GM19099 (cell line): ENCODE results near the gene PANK3.

Experiments
- POLR2A ChIP-seq: IDR thresholded peaks from 3 replicates; pipeline ENCODE4 v1.6.1; 2011; ENCODE audit warnings: low read depth; ENCODE audit not compliant: insufficient read length; ENCODE audit errors: extremely low read depth

PANK3 gene

DNA sequence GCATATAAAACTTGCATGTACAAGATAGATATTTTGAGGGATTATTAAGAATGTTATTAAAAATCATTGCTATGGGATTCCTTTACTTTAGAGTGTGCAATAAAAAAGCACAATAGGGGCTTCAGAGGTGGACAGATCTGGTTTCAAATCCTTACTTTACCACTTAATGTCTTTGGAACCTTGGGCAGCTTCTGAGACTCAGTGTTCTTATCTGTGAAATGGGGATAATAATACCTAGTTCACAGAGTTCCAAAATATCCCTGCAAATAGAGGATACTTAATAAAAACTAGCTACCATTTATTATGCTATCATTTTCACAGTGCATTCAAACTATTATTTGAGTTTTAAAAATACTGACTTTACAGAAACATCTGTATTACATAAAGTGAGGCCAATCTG lies 23.3 kb upstream of the PANK3 start:
- TF ChIP-seq POLR2A, result no peak

DNA sequence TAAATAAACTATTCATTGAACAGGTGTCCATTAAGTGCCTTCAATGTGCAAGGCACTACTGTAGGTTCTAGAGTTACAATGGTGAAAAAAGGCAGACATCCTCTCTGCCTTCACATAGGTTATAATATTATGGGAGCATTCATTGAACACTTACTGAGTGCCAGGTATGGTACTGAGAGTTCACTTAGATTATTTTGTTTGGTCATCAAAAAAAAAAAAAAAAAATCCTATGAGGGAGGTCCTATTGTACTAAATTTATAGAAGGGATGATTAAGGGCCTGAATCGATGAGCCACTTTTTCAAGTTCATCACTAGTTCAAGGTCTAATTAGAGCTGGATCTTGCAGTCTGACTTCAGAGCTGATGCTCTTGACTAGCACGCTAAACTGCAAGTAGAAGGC lies 22.8 kb upstream of the PANK3 start:
- TF ChIP-seq POLR2A, result no peak

GRCh38 chr5:168600409-168600808 lies 21.2 kb upstream of the PANK3 start:
- TF ChIP-seq POLR2A, result no peak

- TF ChIP-seq POLR2A, result no peak
These were observed 20.7 kb upstream of the PANK3 start for GRCh38 chr5:168599826-168600225.

DNA sequence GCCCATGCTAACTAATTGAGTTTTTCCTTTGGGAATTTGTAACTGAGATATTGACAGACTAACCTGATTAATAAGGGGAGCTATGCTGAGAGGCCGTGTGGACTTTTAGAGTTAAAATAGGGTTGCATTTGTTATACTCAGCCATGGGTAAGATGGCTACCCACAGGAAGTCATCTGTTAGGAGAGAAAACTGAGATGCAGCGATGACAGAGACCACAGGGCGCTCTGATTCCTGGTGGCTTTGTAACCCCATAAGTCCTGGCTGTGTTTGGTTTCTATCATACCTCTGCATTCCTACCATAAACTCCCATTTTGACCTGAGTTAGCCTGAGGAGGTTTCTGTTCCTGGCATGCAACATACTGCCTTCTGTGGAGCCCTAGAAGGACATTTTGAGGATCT lies 19.5 kb upstream of the PANK3 start:
- no peak for TF ChIP-seq POLR2A

DNA sequence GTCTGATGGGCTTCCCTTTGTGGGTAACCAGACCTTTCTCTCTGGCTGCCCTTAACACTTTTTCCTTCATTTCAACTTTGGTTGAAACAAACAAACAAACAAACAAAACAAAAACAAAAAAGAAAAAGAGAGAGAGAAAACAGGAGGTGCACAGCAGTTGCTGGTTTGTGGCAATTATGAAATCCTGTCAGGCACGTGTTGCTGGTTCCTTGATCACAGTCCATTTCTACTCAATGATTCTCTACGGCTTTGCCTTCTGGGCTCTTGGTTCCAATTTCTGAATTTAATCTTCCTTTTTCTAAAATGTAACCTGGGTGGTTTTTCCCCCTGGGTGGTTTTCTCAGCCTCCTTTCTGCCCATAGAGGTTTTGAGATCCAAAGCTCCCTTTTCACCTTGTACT lies 17.8 kb upstream of the PANK3 start:
- TF ChIP-seq POLR2A, result no peak

DNA sequence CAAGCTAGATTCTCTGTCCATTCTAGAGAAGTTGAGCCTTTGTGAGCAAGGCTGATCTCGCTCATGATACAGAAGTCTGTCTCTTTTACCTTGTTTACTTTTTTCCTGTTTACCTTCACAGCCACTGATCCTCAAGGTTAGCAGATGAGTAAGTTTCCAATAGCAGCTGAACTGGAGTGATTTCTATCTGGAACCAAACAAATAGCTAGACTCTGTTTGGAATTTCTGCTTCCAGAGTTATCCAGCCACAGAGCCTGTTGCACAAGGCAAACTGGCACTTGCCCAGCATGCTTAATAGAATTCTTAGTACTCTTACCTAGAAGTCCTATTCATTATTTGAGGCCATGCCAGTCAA lies 12.8 kb upstream of the PANK3 start:
- TF ChIP-seq POLR2A, result no peak

DNA sequence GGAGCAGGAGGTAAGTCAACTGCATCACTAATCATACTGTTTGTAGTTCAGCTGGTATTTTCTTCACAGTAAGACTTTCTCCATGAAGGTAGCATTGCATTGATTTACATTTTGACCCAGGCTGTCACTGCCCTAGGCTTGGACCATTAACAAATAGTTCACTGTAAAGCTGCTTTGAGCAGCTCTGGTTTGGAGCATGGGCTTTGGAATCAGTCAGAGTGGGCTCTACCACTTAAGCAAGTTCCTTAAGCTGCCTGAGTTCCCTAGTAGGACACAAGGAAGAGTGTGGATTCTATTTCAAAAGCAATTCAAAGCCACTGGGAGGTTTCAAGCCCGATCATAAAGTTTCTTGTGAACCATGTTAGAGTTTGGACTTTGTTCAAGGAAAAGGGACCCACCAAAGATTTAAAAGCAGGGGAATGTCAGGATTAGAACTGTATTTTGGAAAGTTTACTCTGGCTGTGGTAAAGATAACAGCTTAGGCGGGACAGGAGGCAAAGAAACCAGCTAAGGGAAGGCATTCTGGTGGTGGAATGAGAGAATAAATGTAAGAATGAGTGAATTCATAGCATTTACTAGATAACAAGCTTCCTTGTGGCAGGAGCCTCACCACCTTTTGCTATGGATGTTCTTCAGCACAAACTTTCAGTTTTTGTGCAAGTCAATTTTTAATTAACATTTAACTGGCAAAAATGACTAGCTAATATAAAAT lies 12.3 kb upstream of the PANK3 start:
- no peak for TF ChIP-seq POLR2A

- TF ChIP-seq POLR2A, result no peak
These were observed 11.5 kb upstream of the PANK3 start for GRCh38 chr5:168590666-168591065.

DNA sequence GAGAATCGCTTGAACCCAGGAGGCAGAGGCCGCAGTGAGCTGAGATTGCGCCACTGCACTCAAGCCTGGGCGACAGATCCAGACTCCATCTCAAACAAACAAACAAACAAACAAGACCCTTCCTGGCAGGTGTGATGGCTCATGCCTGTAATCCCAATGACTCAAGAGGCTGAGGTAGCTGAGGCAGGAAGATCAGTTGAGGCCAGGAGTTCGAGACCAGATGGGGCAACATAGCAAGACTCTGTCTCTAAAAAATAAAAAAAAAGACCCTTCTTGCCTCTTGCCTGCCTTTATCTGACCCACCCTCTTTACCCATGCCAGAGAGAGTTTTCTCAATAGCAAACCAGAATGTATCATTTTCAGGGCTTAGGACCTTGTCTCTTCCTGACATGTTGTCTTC lies 8.8 kb upstream of the PANK3 start:
- TF ChIP-seq POLR2A, result no peak

DNA sequence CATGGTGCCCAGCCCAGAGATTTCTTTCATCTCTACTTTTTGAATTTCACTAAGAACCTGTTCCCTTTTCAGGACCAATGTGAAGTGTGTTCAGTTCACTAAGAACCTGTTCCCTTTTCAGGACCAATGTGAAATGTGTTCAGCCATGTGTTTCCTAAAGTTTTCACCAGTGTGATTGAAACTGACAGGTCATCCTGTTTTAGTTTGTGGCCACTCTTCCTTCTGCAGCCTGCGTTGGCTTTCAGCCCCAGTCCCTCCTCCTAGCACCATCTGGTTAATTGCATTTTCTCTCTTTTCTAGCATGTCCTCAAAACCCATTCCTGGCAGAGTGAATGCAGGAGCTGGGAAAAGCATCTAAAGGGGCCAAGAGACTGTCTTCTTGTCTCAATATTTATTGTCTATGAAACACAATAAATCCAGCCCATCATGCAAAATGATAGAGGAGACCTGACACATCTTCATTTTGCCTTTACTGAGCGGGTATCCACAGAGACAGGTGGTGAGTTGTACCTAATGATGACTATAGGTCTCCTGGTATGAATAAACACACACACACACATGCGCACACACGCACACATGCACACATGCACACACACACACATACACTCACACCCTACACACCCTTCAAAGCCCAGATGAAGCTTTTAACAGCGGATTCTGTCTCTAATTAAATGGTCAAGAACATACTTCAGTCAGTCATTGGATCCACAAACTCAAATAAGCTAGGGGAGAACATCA lies 6.1 kb upstream of the PANK3 start:
- TF ChIP-seq POLR2A, result no peak

DNA sequence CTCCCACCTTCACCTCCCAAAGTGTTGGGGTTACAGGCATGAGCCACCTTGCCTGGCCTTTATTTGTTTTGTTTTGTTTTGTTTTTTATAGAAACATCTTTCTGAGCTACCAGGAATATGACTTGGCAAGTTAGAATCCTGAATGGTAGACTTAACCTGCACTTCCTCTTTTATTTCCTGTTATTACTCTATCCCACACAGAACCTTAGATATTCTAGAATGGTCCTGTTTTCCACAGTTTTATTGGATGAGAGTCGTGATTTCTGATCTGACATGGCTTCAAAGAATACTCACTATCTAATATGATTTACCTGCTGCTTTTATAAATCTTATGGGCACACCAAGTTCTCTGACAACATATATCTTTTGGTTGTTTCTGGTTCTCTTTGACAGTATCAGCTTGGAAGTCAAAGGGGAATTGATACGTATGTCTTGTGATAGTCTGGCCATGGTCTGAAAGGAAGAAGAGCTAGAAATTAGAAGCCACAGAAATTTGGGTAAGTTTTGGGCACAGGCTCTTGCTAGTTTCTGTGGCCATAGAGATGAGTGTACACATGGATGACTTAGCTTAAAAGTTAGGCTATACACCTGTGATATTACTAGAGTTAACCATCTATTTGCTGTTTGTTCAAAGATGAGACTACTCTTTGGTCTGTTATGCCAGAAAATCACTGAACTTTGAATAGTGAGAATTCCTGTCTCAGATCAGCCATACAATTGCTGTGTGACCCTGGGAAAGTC lies 4.7 kb upstream of the PANK3 start:
- no peak for TF ChIP-seq POLR2A

- TF ChIP-seq POLR2A, result no peak
These were observed 1.0 kb upstream of the PANK3 start for GRCh38 chr5:168580227-168580508.

DNA sequence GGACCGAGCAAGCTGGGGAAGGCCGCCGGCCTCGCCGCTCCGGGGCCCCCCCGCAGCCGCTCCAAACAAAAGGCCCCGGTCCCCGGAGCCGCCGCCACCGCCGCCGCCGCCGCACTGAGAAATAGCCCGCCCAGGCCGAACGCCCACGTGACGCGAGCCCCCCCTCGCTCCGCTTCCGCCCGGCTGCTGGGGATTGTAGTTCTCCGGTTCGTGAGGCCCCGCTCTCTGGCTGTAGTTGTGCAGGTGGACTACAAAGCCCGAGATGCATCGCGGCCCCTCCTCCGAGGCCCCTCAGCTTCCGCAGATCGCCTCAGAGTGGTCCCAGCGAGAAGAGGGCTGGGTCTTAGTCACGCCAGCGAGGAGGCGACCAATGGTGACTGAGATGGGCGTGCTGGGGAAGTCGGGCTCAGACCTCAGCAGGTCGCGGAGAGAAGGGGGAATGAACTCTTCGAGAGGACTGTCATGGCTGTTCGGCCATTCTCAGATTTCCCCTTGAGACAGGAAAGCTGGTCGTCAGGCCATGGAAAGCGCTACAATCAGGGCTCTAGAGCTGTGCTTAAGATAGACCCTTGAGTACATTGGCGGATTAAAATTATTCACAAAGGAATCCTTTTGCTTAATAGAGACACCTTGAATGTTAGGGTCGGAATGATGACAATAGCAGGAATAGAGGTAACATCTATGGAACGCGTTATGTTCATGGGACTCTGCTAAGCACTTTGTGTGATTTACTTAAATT lies 489 bp upstream of the PANK3 start:
- peak; percentile 97 for TF ChIP-seq POLR2A

GRCh38 chr5:168578006-168578405 lies 1.2 kb downstream of the PANK3 start:
- TF ChIP-seq POLR2A, result no peak
